Left cardiac atrium (tissue), 4 donors: Measurements from ENCODE around the gene MNS1. TPM values are rescaled to one million over a fixed set of nuclear protein-coding genes. Genes with fewer than 3 reads are reported as not detected.

ENCODE experiments used
- ATAC-seq, 2 donors: fragments of 200-7000 bp; cut with Tn5 transposase; one replicate each; pipeline ENCODE4 v1.9.1; 2020; ENCODE audit warnings: mild to moderate bottlenecking in 2 of 2, moderate library complexity in 2 of 2
- DNase-seq: peaks from one replicate; pipeline ENCODE4 v3.0.0-alpha.2; 2020
- intact Hi-C, 2 donors: fragments of 100-400 bp; cut with DNase I; formaldehyde crosslinking; loops; one replicate each; pipeline versions ENCODE4 v1.14.1 to v1.15.1; 2022 to 2023
- total RNA-seq, 2 donors: library from RNA; stranded (reverse); fragmentation: NEBNext Ultra II Directional; extraction: Animal tissue kit (Norgen Biotek cat#: 25700); gene quantifications; one replicate each; pipeline ENCODE4 v1.2.1, GENCODE V29; 2021
- donor health status: DM: no; HTN: yes; CAD: no.
- donor health status: DM: no; HTN: yes; CAD: no; lungs with severe emphysema.
- donor health status: DM: yes; HTN: yes; CAD: no.
- donor health status: Dilated cardiomyopathy.

The MNS1 gene
- total RNA-seq, 2 donors from 2014 or later = 1.2 to 2.2 TPM

DNA sequence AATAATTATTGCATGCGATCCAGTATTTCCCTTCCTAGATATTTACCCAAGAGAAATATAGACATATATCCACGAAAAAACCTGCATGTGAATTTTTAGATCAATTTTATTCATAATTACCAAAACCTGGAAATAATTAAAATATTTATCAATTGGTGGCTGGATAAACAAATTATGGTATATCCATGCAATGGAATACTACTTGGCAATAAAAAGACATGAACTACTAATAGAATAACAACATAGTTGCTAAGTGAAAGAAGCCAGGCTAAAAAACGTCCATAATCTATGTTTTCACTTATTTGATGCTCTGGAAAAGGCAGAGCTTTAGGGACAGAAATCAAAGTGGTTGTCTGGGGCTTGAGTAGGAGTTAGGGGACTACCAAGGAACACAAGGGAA lies 79.0 kb downstream of the MNS1 start:
- ATAC-seq = no peak
- DNase-seq = no peak
- intact Hi-C loops = no loop called here

DNA sequence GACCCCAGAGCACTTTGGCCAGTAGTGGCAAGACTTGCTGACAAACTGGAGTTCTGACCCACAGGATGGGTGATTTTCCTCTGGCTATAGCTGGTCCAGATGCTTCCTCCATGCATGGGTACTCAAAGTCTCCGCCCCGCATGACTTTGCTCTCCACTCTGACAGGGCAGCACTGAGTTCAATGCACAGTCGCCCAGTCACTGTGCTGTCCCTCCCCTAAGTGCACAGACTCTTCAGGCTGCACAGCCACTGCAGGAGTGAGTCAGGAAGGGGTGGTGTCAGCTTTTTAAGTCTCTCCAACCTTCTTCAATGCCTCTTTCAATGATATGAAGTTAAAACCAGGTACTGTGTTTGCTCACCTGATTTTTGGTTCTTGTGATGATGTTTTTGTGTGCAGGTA lies 81.9 kb downstream of the MNS1 start:
- intact Hi-C loops = no loop called here
- ATAC-seq (no peak), DNase-seq (no peak)

Other genes starting within 250 kb of the MNS1 start
- 1 to 10 TPM; 5.6 to 8.2 TPM for gene RFX7, start 221.3 kb downstream of the MNS1 start, total RNA-seq
- gene TEX9, start 99.7 kb downstream of the MNS1 start, total RNA-seq = 1 to 10 TPM; 1.1 to 1.5 TPM